CD14-positive monocyte (primary cell): ENCODE data around the gene TRABD. TPM values are rescaled to one million over a fixed set of nuclear protein-coding genes. Genes with fewer than 3 reads are reported as not detected.

ENCODE experiments used
- DNase-seq, 3 donors: peaks; one replicate each; pipeline ENCODE4 v3.0.0-alpha.2; 2011 to 2022
- H2AFZ ChIP-seq: 2 replicates; pipeline ENCODE4 v1.6.0; 2012; ENCODE audit warnings: mild to moderate bottlenecking, low read depth, low read length, inconsistent platforms; ENCODE audit not compliant: insufficient read depth, poor library complexity, severe bottlenecking
- H3K27ac ChIP-seq, 2 donors: 1 replicate in 1 of 2; 2 replicates in 1 of 2; pipeline ENCODE4 v1.5.1; 2012 to 2013; ENCODE audit warnings: low read length in 2 of 2, control low read depth in 1 of 2, inconsistent platforms in 1 of 2, low read depth in 1 of 2, mild to moderate bottlenecking in 1 of 2
- H3K27me3 ChIP-seq, 2 donors: one replicate each; pipeline versions ENCODE4 v1.6.0 to v1.6.1; 2011 to 2013; ENCODE audit warnings: low read length in 2 of 2; ENCODE audit not compliant: control insufficient read depth in 2 of 2, insufficient read depth in 2 of 2
- H3K36me3 ChIP-seq, 2 donors: replicated peaks in 1 of 2; 1 replicate in 1 of 2; 2 replicates in 1 of 2; pipeline versions ENCODE4 v1.5.1 to v1.6.1; 2012 to 2013; ENCODE audit warnings: low read length in 2 of 2, control low read depth in 1 of 2, inconsistent platforms in 1 of 2, mild to moderate bottlenecking in 1 of 2; ENCODE audit not compliant: insufficient read depth in 2 of 2, control insufficient read depth in 1 of 2
- H3K4me1 ChIP-seq, 2 donors: 1 replicate in 1 of 2; 2 replicates in 1 of 2; pipeline versions ENCODE4 v1.5.1 to v1.6.1; 2012 to 2013; ENCODE audit warnings: low read length in 2 of 2, control low read depth in 1 of 2, inconsistent platforms in 1 of 2, mild to moderate bottlenecking in 1 of 2, moderate library complexity in 1 of 2; ENCODE audit not compliant: insufficient read depth in 2 of 2, control insufficient read depth in 1 of 2
- H3K4me2 ChIP-seq: replicated peaks from 2 replicates; pipeline ENCODE3; 2012; ENCODE audit warnings: low read length, moderate library complexity, mild to moderate bottlenecking; ENCODE audit not compliant: poor library complexity, severe bottlenecking; ENCODE audit errors: extremely low read depth
- H3K4me3 ChIP-seq, 3 experiments: fragments of 200-600 bp in 1 of 3; sonication (generic) in 1 of 3; replicated peaks in 1 of 3; 1 replicate in 2 of 3; 2 replicates in 1 of 3; pipeline ENCODE4 v1.5.1; 2011 to 2013; ENCODE audit warnings: low read length in 3 of 3, mild to moderate bottlenecking in 3 of 3, control low read depth in 2 of 3, low read depth in 2 of 3, inconsistent platforms in 1 of 3, moderate library complexity in 1 of 3
- H3K79me2 ChIP-seq: 2 replicates; pipeline ENCODE4 v1.6.0; 2012; ENCODE audit warnings: mild to moderate bottlenecking, control low read depth, inconsistent platforms, low read length, moderate library complexity; ENCODE audit not compliant: insufficient read depth
- H3K9ac ChIP-seq: 2 replicates; pipeline ENCODE4 v1.6.0; 2017; ENCODE audit warnings: low read length, mild to moderate bottlenecking; ENCODE audit not compliant: insufficient read depth, poor library complexity, severe bottlenecking
- H3K9me3 ChIP-seq, 2 donors: replicated peaks in 1 of 2; 1 replicate in 1 of 2; 2 replicates in 1 of 2; pipeline versions ENCODE4 v1.5.1 to v1.6.1; 2012 to 2013; ENCODE audit warnings: low read length in 2 of 2, control low read depth in 1 of 2; ENCODE audit not compliant: control insufficient read depth in 1 of 2, insufficient read depth in 1 of 2
- H4K20me1 ChIP-seq: 2 replicates; pipeline ENCODE4 v1.6.0; 2012; ENCODE audit warnings: mild to moderate bottlenecking, low read length, control low read depth, moderate library complexity; ENCODE audit not compliant: insufficient read depth
- H3K27ac Mint-ChIP-seq, 7 donors: one replicate each; pipeline ENCODE4 v1.8.0; 2020; ENCODE audit warnings: mild to moderate bottlenecking in 7 of 7, mixed read lengths in 7 of 7, moderate library complexity in 6 of 7, inconsistent platforms in 2 of 7
- H3K27me3 Mint-ChIP-seq, 3 donors: one replicate each; pipeline ENCODE4 v1.8.0; 2021 to 2022; ENCODE audit warnings: low read depth in 3 of 3, mild to moderate bottlenecking in 3 of 3, mixed read lengths in 3 of 3, moderate library complexity in 3 of 3, inconsistent platforms in 1 of 3
- H3K36me3 Mint-ChIP-seq, 2 donors: one replicate each; pipeline ENCODE4 v1.8.0; 2020; ENCODE audit warnings: mixed read lengths in 2 of 2, inconsistent platforms in 1 of 2, mild to moderate bottlenecking in 1 of 2
- H3K4me1 Mint-ChIP-seq: one replicate; pipeline ENCODE4 v1.8.0; 2020; ENCODE audit warnings: mild to moderate bottlenecking, mixed read lengths
- H3K4me3 Mint-ChIP-seq, 2 donors: one replicate each; pipeline ENCODE4 v1.8.0; 2020; ENCODE audit warnings: mild to moderate bottlenecking in 2 of 2, mixed read lengths in 2 of 2, moderate library complexity in 1 of 2
- H3K9me3 Mint-ChIP-seq, 7 donors: one replicate each; pipeline ENCODE4 v1.8.0; 2020 to 2022; ENCODE audit warnings: mixed read lengths in 7 of 7, mild to moderate bottlenecking in 6 of 7, moderate library complexity in 6 of 7, inconsistent platforms in 2 of 7
- WGBS: methylation state at CpG from one replicate; pipeline ENCODE4 v1.1.5; 2013; ENCODE audit warnings: missing lambda C conversion rate; ENCODE audit not compliant: insufficient coverage; 5-methylcytosine and 5-hydroxymethylcytosine counted together
- intact Hi-C, 2 donors: fragments of 100-400 bp; cut with micrococcal nuclease; formaldehyde crosslinking; loops; one replicate each; pipeline versions ENCODE4 v1.15.0 to v1.15.1; 2023
- polyA plus RNA-seq, 3 donors: library from polyadenylated mRNA; depleted of rRNA in 1 of 3; unstranded in 2 of 3; stranded (reverse) in 1 of 3; fragments of 300-500 nt in 2 of 3; fragments of >200 nt in 1 of 3; fragmentation: Illumina TruSeq in 2 of 3; gene quantifications; 1 replicate in 2 of 3; 2 replicates in 1 of 3; pipeline ENCODE4 v1.2.3, GENCODE V29; 2012 to 2021
- TF ChIP-seq, protein P1 (sequence below): fragments of 200-600 bp; IDR thresholded peaks from one replicate; pipeline ENCODE4 v1.8.0; 2022; ENCODE audit warnings: antibody characterized with exemption, mild to moderate bottlenecking

TRABD gene
- polyA plus RNA-seq, 3 donors: 34.5 to 240 (median 39.3) TPM

DNA sequence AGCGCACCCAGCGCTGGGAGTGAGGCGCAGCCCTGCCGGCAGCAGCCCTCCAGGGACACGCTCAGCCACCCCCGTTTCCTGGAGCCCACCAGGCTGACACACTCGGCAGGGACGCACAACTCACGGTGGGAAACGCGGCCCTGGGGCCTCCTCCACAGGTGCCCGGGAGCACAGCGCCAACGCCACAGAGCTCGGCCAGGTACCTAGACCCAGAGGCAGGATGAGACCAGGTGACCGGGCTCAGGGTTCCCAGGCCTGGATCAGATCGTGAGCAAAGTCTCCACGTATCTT is 41.1 kb downstream of the TRABD start:
- no peaks in the 10 kb centered on the region for H3K9me3 Mint-ChIP-seq
- peaks cover 57 to 88% of the 10 kb centered on the region in 2 donors for H3K36me3 Mint-ChIP-seq
- intact Hi-C loops: no loop called here
- Histone ChIP-seq H3K36me3 (peaks cover 61 to 83% of the 10 kb centered on the region in 2 donors), H3K27ac (no peak overlapping the region), H3K27me3 (no peaks in the 10 kb centered on the region), H3K4me2 (no peak overlapping the region), H3K4me1 (no peaks in the 10 kb centered on the region), H2AFZ (no peak overlapping the region), H3K9ac (no peak overlapping the region), H4K20me1 (no peaks in the 10 kb centered on the region), H3K4me3 (no peak overlapping the region), H3K9me3 (no peaks in the 10 kb centered on the region), H3K79me2 (no peaks in the 10 kb centered on the region)
- no peak for DNase-seq
- peaks cover 0 to 2% (median 0%) of the 10 kb centered on the region in 3 donors for H3K27me3 Mint-ChIP-seq
- H3K4me1 Mint-ChIP-seq: no peaks in the 10 kb centered on the region
- WGBS: 97% methylated on average over 18 of the region's 18 CpGs
- H3K4me3 Mint-ChIP-seq: no peak overlapping the region
- TF ChIP-seq, protein P1, sequence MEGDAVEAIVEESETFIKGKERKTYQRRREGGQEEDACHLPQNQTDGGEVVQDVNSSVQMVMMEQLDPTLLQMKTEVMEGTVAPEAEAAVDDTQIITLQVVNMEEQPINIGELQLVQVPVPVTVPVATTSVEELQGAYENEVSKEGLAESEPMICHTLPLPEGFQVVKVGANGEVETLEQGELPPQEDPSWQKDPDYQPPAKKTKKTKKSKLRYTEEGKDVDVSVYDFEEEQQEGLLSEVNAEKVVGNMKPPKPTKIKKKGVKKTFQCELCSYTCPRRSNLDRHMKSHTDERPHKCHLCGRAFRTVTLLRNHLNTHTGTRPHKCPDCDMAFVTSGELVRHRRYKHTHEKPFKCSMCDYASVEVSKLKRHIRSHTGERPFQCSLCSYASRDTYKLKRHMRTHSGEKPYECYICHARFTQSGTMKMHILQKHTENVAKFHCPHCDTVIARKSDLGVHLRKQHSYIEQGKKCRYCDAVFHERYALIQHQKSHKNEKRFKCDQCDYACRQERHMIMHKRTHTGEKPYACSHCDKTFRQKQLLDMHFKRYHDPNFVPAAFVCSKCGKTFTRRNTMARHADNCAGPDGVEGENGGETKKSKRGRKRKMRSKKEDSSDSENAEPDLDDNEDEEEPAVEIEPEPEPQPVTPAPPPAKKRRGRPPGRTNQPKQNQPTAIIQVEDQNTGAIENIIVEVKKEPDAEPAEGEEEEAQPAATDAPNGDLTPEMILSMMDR: no peak
- no peak overlapping the region for H3K27ac Mint-ChIP-seq

DNA sequence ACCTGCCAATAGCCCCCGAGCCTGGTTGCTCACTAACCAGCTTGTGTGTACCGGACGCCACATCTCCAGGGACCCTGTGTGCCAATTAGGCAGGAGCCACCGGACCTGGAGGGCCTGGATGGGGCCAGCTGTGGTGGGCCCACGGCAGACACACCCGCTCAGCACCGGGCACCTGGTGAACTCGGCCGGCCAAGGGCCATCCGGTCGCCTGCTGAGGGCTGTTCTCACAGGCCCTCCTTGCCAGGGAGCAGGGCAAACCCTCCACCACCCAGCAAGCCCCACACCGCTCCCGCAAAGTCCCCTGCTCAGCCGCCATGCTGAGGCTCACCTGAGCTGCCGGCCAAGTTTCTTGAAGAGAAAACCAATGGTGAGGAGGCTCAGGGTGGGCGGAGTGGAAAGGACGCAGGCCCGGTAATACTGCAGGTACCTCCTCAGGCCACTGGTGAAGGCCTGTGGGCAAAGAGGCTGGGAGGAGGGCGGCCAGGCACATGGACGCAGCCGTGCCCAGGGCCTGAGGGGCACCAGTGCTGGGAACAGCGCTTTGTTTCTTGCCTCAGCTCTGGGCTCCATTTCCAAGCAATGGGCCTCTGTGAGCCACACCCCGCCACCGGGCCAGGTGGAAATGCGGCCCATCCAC is 42.0 kb downstream of the TRABD start:
- no peak for DNase-seq
- TF ChIP-seq, protein P1: no peak
- no peaks in the 10 kb centered on the region for H3K4me1 ChIP-seq

More for the DNA sequence above, 42.0 kb downstream of the TRABD start:
- Histone ChIP-seq H3K79me2 (no peaks in the 10 kb centered on the region), H3K27ac (no peak overlapping the region), H3K9ac (no peak overlapping the region), H3K9me3 (no peaks in the 10 kb centered on the region), H3K27me3 (no peaks in the 10 kb centered on the region), H3K4me3 (no peak overlapping the region), H2AFZ (no peak overlapping the region), H3K36me3 (peaks cover 59 to 80% of the 10 kb centered on the region in 2 donors), H3K4me2 (no peak overlapping the region), H4K20me1 (no peaks in the 10 kb centered on the region)
- WGBS: 93% methylated on average over 22 of the region's 25 CpGs
- peaks cover 0 to 2% (median 0%) of the 10 kb centered on the region in 3 donors for H3K27me3 Mint-ChIP-seq
- H3K9me3 Mint-ChIP-seq: no peaks in the 10 kb centered on the region
- peaks cover 55 to 88% of the 10 kb centered on the region in 2 donors for H3K36me3 Mint-ChIP-seq
- intact Hi-C loops: no loop called here
- no peaks in the 10 kb centered on the region for H3K4me1 Mint-ChIP-seq
- no peak overlapping the region for H3K4me3 Mint-ChIP-seq
- peak overlapping the region in 1 of 7 donors; percentile 44 for H3K27ac Mint-ChIP-seq
